ENCODE measurements around the gene KAT8.

KAT8 gene

DNA sequence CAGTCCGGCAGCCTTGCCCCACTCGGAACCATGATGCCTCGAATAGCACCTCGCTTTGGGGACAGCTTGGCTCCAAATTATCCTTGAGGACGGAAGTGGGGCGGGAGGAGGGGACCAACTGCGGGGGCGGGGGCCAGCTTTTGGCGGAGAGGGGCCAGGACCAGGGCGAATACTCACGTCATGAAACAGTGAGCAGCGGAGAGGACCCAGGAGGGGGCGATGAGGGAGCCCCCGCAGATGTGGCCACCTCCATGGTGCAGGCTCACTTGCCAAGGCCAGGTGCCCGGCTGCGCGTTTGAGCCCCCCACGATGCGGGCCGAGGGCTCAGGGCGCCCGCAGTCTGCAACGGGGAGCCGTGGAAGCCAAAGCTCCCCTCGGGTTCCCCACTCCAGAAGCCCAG is 31.4 kb downstream of the KAT8 start:
- TF ChIP-seq, protein P1, sequence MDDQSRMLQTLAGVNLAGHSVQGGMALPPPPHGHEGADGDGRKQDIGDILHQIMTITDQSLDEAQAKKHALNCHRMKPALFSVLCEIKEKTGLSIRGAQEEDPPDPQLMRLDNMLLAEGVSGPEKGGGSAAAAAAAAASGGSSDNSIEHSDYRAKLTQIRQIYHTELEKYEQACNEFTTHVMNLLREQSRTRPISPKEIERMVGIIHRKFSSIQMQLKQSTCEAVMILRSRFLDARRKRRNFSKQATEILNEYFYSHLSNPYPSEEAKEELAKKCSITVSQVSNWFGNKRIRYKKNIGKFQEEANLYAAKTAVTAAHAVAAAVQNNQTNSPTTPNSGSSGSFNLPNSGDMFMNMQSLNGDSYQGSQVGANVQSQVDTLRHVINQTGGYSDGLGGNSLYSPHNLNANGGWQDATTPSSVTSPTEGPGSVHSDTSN (CRISPR knock-in tag; IDR thresholded peaks at IDR 0.05), result no peak
- no peak for TF ChIP-seq ZXDB (tag by site-specific recombination; IDR thresholded peaks at IDR 0.05)
- TF ChIP-seq ZNF596 (tag by site-specific recombination; IDR thresholded peaks at IDR 0.05), result no peak
- TF ChIP-seq PRDM1 (tag by site-specific recombination; IDR thresholded peaks at IDR 0.05), result no peak
- TF ChIP-seq ZNF560 (tag by site-specific recombination; IDR thresholded peaks at IDR 0.05; ENCODE audit: borderline replicate concordance), result no peak
- TF ChIP-seq, protein P2, sequence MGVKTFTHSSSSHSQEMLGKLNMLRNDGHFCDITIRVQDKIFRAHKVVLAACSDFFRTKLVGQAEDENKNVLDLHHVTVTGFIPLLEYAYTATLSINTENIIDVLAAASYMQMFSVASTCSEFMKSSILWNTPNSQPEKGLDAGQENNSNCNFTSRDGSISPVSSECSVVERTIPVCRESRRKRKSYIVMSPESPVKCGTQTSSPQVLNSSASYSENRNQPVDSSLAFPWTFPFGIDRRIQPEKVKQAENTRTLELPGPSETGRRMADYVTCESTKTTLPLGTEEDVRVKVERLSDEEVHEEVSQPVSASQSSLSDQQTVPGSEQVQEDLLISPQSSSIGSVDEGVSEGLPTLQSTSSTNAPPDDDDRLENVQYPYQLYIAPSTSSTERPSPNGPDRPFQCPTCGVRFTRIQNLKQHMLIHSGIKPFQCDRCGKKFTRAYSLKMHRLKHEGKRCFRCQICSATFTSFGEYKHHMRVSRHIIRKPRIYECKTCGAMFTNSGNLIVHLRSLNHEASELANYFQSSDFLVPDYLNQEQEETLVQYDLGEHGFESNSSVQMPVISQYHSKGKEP (tag by site-specific recombination; IDR thresholded peaks at IDR 0.05), result no peak
- no peak for TF ChIP-seq EGR2 (tag by site-specific recombination; IDR thresholded peaks at IDR 0.05; ENCODE audit: low read depth)
- no peak overlapping the region for H3K27ac ChIP-seq (ENCODE audit: extremely low read depth, low read depth, low read length)
- no peaks in the 10 kb centered on the region for H3K4me1 ChIP-seq (ENCODE audit: control insufficient read depth, insufficient read depth, low read length)
- H3K4me3 ChIP-seq (ENCODE audit: low read depth, low read length), result no peak overlapping the region
- H3K9me3 ChIP-seq (ENCODE audit: control insufficient read depth, insufficient read depth, low read depth, low read length), result no peaks in the 10 kb centered on the region
- POLR2A ChIA-PET, result interaction anchor here (0.9 kb wide), 1 partner anchor 9 kb away, joined by 4 read pairs; no protein-coding TSS in a partner anchor
- CTCF ChIA-PET, result no interaction called here
- H3K36me3 ChIP-seq (ENCODE audit: control insufficient read depth in 2 of 2, insufficient read depth in 1 of 2, low read length in 2 of 2), result no peaks in the 10 kb centered on the region

DNA sequence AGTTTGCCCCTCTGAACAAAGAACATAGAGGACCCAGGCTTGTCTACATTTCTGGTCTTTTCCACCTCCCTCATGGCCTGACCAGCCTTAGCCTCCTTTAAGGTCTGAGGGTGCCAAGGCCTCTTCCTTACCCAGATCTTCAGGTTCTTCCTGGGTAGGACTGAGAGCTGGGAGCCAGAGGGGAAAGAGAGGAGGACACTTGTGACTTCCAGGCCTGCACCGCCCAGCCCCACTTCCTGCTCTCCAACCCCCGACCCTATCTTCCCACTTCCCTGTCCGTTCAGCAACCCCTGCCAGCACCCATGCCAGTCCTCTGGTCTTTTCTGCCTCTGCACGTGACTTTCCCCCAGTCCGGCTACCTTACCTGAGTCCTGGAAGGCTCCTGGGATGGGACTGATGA is 31.9 kb downstream of the KAT8 start:
- Histone ChIP-seq H3K27ac (ENCODE audit: extremely low read depth, low read depth, low read length) (no peak overlapping the region), H3K36me3 (ENCODE audit: control insufficient read depth in 2 of 2, insufficient read depth in 1 of 2, low read length in 2 of 2) (no peaks in the 10 kb centered on the region), H3K9me3 (ENCODE audit: control insufficient read depth, insufficient read depth, low read depth, low read length) (no peaks in the 10 kb centered on the region), H3K4me1 (ENCODE audit: control insufficient read depth, insufficient read depth, low read length) (no peaks in the 10 kb centered on the region), H3K4me3 (ENCODE audit: low read depth, low read length) (no peak overlapping the region)
- ChIA-PET POLR2A (no interaction called here), CTCF (no interaction called here)
- TF ChIP-seq ZNF221 (tag by site-specific recombination; IDR thresholded peaks at IDR 0.05; ENCODE audit: borderline replicate concordance) (no peak), KLF10 (tag by site-specific recombination; IDR thresholded peaks at IDR 0.05) (no peak), ZNF292 (tag by site-specific recombination; IDR thresholded peaks at IDR 0.05; ENCODE audit: borderline replicate concordance, low read depth) (no peak), ZNF610 (tag by site-specific recombination; IDR thresholded peaks at IDR 0.05; ENCODE audit: borderline replicate concordance) (no peak), ZNF654 (tag by site-specific recombination; IDR thresholded peaks at IDR 0.05; ENCODE audit: low read depth) (no peak), ZNF626 (tag by site-specific recombination; IDR thresholded peaks at IDR 0.05) (no peak), ZNF776 (tag by site-specific recombination; IDR thresholded peaks at IDR 0.05; ENCODE audit: borderline replicate concordance) (no peak)
- TF ChIP-seq, protein P3, sequence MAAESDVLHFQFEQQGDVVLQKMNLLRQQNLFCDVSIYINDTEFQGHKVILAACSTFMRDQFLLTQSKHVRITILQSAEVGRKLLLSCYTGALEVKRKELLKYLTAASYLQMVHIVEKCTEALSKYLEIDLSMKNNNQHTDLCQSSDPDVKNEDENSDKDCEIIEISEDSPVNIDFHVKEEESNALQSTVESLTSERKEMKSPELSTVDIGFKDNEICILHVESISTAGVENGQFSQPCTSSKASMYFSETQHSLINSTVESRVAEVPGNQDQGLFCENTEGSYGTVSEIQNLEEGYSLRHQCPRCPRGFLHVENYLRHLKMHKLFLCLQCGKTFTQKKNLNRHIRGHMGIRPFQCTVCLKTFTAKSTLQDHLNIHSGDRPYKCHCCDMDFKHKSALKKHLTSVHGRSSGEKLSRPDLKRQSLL (tag by site-specific recombination; IDR thresholded peaks at IDR 0.05), result no peak
- TF ChIP-seq, protein P4, sequence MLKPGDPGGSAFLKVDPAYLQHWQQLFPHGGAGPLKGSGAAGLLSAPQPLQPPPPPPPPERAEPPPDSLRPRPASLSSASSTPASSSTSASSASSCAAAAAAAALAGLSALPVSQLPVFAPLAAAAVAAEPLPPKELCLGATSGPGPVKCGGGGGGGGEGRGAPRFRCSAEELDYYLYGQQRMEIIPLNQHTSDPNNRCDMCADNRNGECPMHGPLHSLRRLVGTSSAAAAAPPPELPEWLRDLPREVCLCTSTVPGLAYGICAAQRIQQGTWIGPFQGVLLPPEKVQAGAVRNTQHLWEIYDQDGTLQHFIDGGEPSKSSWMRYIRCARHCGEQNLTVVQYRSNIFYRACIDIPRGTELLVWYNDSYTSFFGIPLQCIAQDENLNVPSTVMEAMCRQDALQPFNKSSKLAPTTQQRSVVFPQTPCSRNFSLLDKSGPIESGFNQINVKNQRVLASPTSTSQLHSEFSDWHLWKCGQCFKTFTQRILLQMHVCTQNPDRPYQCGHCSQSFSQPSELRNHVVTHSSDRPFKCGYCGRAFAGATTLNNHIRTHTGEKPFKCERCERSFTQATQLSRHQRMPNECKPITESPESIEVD (tag by site-specific recombination; IDR thresholded peaks at IDR 0.05), result no peak

Data from HEK293 (cell line).